Measurements from ENCODE around the gene C8B. TPM values are rescaled to one million over a fixed set of nuclear protein-coding genes. Genes with fewer than 3 reads are reported as not detected.

The C8B gene
- total and polyA plus RNA-seq, 3 donors from 2014 or later = 0.25 to 0.59 (median 0.39) TPM

GRCh38 chr1:56898879-56899278 lies 66.9 kb downstream of the C8B start:
- intact Hi-C loops (cut with DNase I; ENCODE audit: low total_unique reads) = no loop called here
- H3K27me3 ChIP-seq = no peaks in the 10 kb centered on the region
- no peak for TF ChIP-seq CTCF (IDR thresholded peaks at IDR 0.05)
- TF ChIP-seq POLR2A (IDR thresholded peaks at IDR 0.05) = no peak
- H3K27ac ChIP-seq = no peak overlapping the region
- no peak overlapping the region for H3K4me3 ChIP-seq
- 71 to 88% methylated on average over 2 of the region's 2 CpGs for WGBS, 2 donors
- no peaks in the 10 kb centered on the region for H3K4me1 ChIP-seq
- no peak for DNase-seq
- no peaks in the 10 kb centered on the region for H3K9me3 ChIP-seq
- H3K36me3 ChIP-seq (ENCODE audit: low read depth, missing control alignments) = no peaks in the 10 kb centered on the region

GRCh38 chr1:56898005-56898373 lies 67.8 kb downstream of the C8B start:
- TF ChIP-seq CTCF (IDR thresholded peaks at IDR 0.05) (no peak), POLR2A (IDR thresholded peaks at IDR 0.05) (no peak)
- no peak for DNase-seq
- WGBS, 2 donors = 76 to 86% methylated on average over 2 of the region's 2 CpGs

GRCh38 chr1:56897150-56898004 lies 68.4 kb downstream of the C8B start:
- TF ChIP-seq POLR2A (IDR thresholded peaks at IDR 0.05) (no peak), CTCF (IDR thresholded peaks at IDR 0.05) (no peak)
- no peaks in the 10 kb centered on the region for H3K9me3 ChIP-seq
- DNase-seq = no peak
- intact Hi-C loops (cut with DNase I; ENCODE audit: low total_unique reads) = no loop called here
- H3K36me3 ChIP-seq (ENCODE audit: low read depth, missing control alignments) = no peaks in the 10 kb centered on the region
- no peak overlapping the region for H3K27ac ChIP-seq
- WGBS, 2 donors = 56 to 69% methylated on average over 6 of the region's 6 CpGs
- H3K4me3 ChIP-seq = no peak overlapping the region
- H3K27me3 ChIP-seq = no peaks in the 10 kb centered on the region
- no peaks in the 10 kb centered on the region for H3K4me1 ChIP-seq

More at GRCh38 chr1:56898005-56898373, 67.8 kb downstream of the C8B start:
- no peaks in the 10 kb centered on the region for H3K36me3 ChIP-seq (ENCODE audit: low read depth, missing control alignments)
- no peak overlapping the region for H3K4me3 ChIP-seq
- H3K27me3 ChIP-seq = no peaks in the 10 kb centered on the region
- no peak overlapping the region for H3K27ac ChIP-seq
- intact Hi-C loops (cut with DNase I; ENCODE audit: low total_unique reads) = no loop called here
- no peaks in the 10 kb centered on the region for H3K4me1 ChIP-seq
- no peaks in the 10 kb centered on the region for H3K9me3 ChIP-seq

- intact Hi-C loops (cut with DNase I; ENCODE audit: low total_unique reads) = no loop called here
- no peak for DNase-seq
- TF ChIP-seq POLR2A (IDR thresholded peaks at IDR 0.05) (no peak), CTCF (IDR thresholded peaks at IDR 0.05) (no peak)
Observed at GRCh38 chr1:56894014-56894413, 71.8 kb downstream of the C8B start.

GRCh38 chr1:56890229-56890628 lies 75.6 kb downstream of the C8B start:
- TF ChIP-seq POLR2A (IDR thresholded peaks at IDR 0.05) (no peak), CTCF (IDR thresholded peaks at IDR 0.05) (no peak)
- no peak for DNase-seq
- Histone ChIP-seq H3K4me1 (no peaks in the 10 kb centered on the region), H3K36me3 (ENCODE audit: low read depth, missing control alignments) (no peaks in the 10 kb centered on the region), H3K27ac (no peak overlapping the region), H3K4me3 (no peak overlapping the region), H3K9me3 (no peaks in the 10 kb centered on the region), H3K27me3 (no peaks in the 10 kb centered on the region)
- intact Hi-C loops (cut with DNase I; ENCODE audit: low total_unique reads) = no loop called here
- WGBS, 2 donors = 88 to 95% methylated on average over 3 of the region's 3 CpGs

More at GRCh38 chr1:56894014-56894413, 71.8 kb downstream of the C8B start:
- no peaks in the 10 kb centered on the region for H3K9me3 ChIP-seq
- H3K4me3 ChIP-seq = no peak overlapping the region
- no peaks in the 10 kb centered on the region for H3K27me3 ChIP-seq
- H3K27ac ChIP-seq = no peak overlapping the region
- no peaks in the 10 kb centered on the region for H3K36me3 ChIP-seq (ENCODE audit: low read depth, missing control alignments)
- no peaks in the 10 kb centered on the region for H3K4me1 ChIP-seq

Measured in testis (tissue), 3 donors.